Ramos (cell line): ENCODE measurements around the gene PIGU.

ENCODE experiments used
- in situ Hi-C: fragments of 300-500 bp; cut with MboI; formaldehyde crosslinking; loops from one replicate; pipeline ENCODE4 v1.14.3; 2022; ENCODE audit warnings: low sequenced_read_pairs; ENCODE audit not compliant: unreplicated experiment

Gene PIGU

GRCh38 chr20:34566978-34567891 lies 109.7 kb downstream of the PIGU start:
- in situ Hi-C loops, result no loop called here

GRCh38 chr20:34564833-34565232 lies 112.1 kb downstream of the PIGU start:
- in situ Hi-C loops, result no loop called here

- in situ Hi-C loops, result no loop called here
Measured at GRCh38 chr20:34562641-34563040, 114.3 kb downstream of the PIGU start.

GRCh38 chr20:34561661-34562060 lies 115.2 kb downstream of the PIGU start:
- in situ Hi-C loops, result no loop called here

- in situ Hi-C loops, result no loop called here
Measured at GRCh38 chr20:34560614-34561013, 116.3 kb downstream of the PIGU start.

GRCh38 chr20:34560141-34560523 lies 116.8 kb downstream of the PIGU start:
- in situ Hi-C loops, result no loop called here

GRCh38 chr20:34559311-34560140 lies 117.4 kb downstream of the PIGU start:
- in situ Hi-C loops, result no loop called here

- in situ Hi-C loops, result no loop called here
Measured at GRCh38 chr20:34558320-34559218, 118.3 kb downstream of the PIGU start, which contains the start of gene MAP1LC3A. MAP1LC3A (plus strand) TSS chr20:34558718; CDS start chr20:34558869, 151 bp downstream.

GRCh38 chr20:34557936-34558319 lies 119.0 kb downstream of the PIGU start:
- in situ Hi-C loops, result no loop called here

- in situ Hi-C loops, result no loop called here
Measured at GRCh38 chr20:34553366-34553867, 123.5 kb downstream of the PIGU start.

- in situ Hi-C loops, result no loop called here
Measured at GRCh38 chr20:34552569-34552968, 124.3 kb downstream of the PIGU start.

GRCh38 chr20:34549929-34550305 lies 127.0 kb downstream of the PIGU start:
- in situ Hi-C loops, result loop anchor here (25.0 kb wide), 1 partner anchor 162 kb away; the partner anchor contains the start of gene TP53INP2

GRCh38 chr20:34549291-34549928 lies 127.5 kb downstream of the PIGU start:
- in situ Hi-C loops, result loop anchor here (25.0 kb wide), 1 partner anchor 163 kb away; the partner anchor contains the start of gene TP53INP2

- in situ Hi-C loops, result loop anchor here (25.0 kb wide), 1 partner anchor 164 kb away; the partner anchor contains the start of gene TP53INP2
Measured at GRCh38 chr20:34547844-34548613, 128.9 kb downstream of the PIGU start.

GRCh38 chr20:34546751-34547181 lies 130.1 kb downstream of the PIGU start:
- in situ Hi-C loops, result loop anchor here (25.0 kb wide), 1 partner anchor 166 kb away; the partner anchor contains the start of gene TP53INP2

- in situ Hi-C loops, result loop anchor here (25.0 kb wide), 1 partner anchor 168 kb away; the partner anchor contains the start of gene TP53INP2
Measured at GRCh38 chr20:34544109-34544796, 132.6 kb downstream of the PIGU start.

- in situ Hi-C loops, result loop anchor here (25.0 kb wide), 1 partner anchor 169 kb away; the partner anchor contains the start of gene TP53INP2
Measured at GRCh38 chr20:34543463-34544056, 133.3 kb downstream of the PIGU start.
